Limb (tissue), 2 donors: ENCODE data around the gene IRF2BPL.

Experiments
- DNase-seq, 2 donors: peaks; one replicate each; pipeline ENCODE4 v3.0.0-alpha.2; 2016; ENCODE audit errors: extremely low spot score in 2 of 2

Gene IRF2BPL

GRCh38 chr14:76990084-76990483 lies 38.4 kb downstream of the IRF2BPL start:
- DNase-seq, result no peak

GRCh38 chr14:76987956-76988520 lies 40.5 kb downstream of the IRF2BPL start:
- DNase-seq, result no peak

GRCh38 chr14:76986231-76986565 lies 42.3 kb downstream of the IRF2BPL start:
- DNase-seq, result no peak

GRCh38 chr14:76985540-76986230 lies 42.8 kb downstream of the IRF2BPL start:
- no peak for DNase-seq

DNA sequence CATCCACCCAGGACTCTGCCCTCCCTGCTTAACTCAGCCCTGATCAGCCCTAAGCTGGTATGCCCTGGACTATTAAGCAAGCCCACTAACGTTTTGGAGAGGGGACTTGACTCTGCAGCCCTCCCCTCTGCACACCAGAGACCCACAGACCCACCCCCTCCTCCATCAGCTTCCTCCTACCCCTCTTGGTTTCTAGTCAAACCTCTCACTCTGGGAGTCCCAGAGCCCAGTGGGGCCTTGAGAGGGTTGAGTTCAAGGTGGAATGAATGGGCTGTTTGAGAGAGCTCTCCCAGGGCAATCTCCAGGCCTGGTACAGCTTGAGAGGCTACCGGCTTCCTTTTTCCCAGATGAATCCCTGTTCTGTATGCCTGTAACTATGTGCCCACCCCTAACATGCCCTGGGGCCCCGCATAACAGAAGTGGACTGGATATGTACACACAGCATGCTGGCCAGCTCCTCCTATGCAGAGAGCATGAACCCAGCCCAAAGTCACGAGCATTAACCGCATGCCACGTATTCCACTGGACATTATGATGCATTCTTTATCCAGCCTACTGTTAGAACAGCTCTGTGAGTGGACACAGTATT lies 43.6 kb downstream of the IRF2BPL start:
- no peak for DNase-seq

GRCh38 chr14:76984297-76984696 lies 44.2 kb downstream of the IRF2BPL start:
- DNase-seq, result no peak

GRCh38 chr14:76981670-76982069 lies 46.8 kb downstream of the IRF2BPL start:
- no peak for DNase-seq

GRCh38 chr14:76977793-76978720 lies 50.5 kb downstream of the IRF2BPL start:
- peak in 1 of 2 donors; percentile 14 for DNase-seq

DNA sequence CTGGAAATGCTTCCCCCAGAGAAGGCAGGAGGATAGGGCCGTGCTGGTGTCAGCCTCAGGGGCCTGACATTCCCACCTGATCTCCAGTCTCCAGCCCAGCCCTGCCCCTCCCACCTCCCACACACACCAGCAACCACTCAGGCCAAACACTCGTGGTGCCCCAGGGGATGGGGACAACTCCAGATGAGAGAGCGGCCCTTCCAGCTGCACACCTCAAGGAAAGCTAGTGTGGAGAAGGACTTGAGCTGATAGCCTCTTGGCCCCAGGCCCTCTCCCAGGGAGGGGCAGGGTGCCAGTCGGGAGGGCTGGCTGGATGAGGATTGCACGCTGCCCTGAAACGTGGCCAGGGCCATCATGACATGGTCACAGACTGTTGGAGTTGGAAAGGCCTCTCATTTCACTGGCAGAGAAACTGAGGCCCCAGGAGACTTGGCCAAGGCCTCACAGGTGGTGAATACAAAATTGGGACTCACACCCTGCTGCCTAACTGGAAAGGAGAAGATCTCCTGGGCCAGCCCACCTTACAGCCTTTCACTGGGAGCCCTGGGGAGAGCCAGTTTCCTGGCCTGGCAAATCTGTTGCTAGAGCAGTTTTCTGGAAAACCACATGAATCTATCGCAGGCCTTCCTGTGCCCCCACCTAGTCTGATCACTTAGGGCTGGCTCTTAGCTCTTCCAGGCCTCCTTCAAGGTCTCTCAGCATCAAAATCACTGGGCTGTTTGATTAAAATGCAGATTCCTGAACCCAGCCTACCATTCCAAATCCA lies 52.1 kb downstream of the IRF2BPL start:
- DNase-seq, result no peak

DNA sequence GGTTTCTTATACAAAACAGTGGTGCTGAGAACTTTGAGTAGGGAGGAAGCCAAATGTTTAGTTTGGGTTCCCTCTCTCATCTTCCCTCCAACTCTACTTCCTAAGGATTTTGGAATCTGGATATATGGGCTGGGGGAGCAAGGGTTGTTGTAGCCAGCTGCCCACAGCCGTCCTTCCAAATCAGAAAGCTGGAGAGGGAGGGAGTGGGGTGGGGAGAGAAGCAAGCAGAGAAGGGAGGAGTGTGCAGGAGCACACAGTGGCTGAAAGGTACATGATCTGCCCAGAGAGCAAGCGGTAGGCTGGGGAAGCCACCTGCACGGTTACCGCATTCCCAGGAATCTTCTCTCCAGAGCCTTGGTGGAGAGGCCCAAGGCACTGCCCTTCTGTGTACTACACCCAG lies 52.7 kb downstream of the IRF2BPL start:
- DNase-seq, result no peak

- DNase-seq, result peak in 1 of 2 donors; percentile 16
Measured at GRCh38 chr14:76975051-76975450, 53.5 kb downstream of the IRF2BPL start.
